Measurements from ENCODE around the gene KIF5A.

KIF5A gene

DNA sequence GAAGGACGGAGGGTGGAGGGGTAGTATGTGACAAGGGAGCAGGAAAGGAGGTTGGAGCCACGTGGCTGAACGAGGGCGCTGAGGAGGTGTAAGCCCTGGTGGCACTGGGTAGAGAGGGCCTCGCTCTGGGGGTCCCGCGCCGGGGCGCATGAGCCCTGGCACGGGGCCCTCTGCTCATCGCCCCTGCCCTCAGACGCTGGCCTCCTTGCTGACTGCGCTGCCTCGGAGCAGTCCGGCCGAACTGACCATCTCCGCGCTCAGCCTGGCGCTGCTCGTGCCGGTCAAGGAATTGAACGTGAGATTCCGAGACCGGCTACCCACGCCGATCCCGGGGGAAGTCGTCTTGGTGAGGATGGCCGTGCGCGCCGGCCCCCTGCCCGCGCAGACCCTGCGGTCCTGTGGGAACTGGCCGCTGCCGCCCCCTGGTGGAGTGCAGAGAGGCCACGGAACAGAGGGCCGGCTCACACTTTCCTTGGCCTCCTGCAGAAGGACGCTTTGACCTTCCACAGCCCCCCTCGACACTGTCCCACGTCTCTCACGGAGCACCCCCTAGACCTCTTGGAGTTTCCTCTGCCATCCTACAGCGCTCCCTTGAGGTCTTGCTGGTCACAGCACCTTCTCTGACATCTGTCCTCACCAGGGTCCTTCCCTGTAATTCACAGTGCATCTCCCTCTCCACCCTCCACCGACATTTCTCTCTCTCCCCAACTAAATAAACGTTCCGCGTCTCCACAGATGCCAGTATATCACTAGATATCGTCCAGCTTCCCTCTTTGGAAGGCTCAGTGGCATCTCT, 71.9 kb downstream of the KIF5A start:
- peak; percentile 51 to 79 (median 62) for DNase-seq

DNA sequence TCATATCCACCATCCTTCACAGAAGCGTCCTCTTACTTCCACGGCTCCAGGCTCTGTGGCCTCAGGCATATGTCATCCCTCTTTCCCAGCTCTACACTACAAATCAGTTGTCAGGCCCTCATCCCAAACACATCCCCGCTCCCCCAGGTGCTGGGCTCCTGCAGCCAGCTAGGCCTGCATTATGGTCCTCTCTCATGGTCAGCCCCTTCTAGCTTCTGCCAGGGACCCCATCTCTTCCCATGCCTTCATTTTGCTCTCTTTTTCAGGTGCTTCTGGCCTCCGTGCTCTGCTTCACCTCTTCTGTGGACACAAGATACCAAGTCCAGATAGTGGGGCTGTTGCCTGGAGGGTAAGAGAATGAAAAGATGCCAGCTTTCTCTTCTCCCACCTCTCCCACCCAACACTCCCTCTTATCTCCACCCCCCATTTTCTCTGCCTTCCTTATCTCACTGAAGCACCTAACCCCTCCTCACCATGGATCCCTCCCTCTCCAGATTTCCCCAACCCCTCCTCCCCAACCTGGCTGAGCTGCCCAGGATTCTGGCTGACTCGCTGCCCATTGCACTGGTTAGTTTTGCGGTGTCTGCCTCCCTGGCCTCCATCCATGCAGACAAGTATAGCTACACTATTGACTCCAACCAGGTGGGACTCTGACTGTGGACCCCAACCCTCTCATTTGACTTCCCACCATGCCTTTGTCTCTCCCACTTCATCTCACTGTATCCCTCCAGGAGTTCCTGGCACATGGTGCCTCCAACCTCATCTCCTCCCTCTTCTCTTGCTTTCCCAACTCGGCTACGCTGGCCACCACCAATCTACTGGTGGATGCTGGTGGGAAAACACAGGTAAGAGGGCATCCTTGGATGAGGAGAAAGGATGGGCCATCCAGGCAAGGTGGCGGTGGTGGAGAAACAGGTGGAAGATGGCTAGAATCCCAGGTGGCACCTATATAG, 72.7 kb downstream of the KIF5A start:
- no peak for DNase-seq

DNA sequence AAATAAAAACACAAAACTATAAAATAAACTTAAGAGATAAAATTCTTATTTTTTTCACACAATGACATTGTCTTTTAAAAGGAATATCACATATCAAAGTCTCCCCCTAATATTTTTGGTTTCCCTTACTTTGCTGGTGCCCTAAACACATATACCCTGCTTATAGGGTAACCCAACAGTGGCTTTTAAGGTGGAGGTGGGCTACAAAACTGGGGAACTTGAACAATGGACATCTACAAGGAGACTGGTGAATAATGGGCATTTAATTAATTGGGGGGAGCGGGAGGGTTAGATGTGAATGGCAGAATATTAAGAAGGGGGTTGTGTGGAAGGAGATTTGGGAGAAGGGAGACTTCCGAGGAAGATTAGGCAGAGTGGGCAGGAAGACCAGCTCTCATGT, 73.5 kb downstream of the KIF5A start:
- no peak for DNase-seq

DNA sequence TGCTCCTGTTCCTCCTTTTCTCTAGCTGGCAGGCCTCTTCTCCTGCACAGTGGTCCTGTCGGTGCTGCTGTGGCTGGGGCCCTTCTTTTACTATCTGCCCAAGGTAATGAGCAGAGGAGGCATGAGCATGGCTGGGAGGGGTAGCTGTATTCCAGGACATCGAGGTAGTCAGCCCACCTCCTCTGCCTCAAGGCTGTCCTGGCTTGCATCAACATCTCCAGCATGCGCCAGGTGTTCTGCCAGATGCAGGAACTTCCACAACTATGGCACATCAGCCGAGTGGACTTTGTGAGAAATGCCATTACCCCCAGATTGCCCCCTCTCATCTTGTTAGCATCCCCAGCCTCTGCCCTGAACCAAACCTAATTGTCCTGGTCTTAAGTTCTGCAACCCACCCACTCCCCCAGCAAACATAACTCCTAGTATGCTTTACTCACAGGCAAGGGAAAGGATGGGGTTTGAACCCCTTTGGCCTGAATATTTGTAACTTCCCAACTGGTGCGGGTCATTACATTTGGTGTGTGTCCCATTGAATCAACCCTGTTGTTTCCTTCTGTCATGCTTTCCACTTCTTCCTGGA, 74.1 kb downstream of the KIF5A start:
- DNase-seq = peak in 1 of 4 experiments; percentile 17

DNA sequence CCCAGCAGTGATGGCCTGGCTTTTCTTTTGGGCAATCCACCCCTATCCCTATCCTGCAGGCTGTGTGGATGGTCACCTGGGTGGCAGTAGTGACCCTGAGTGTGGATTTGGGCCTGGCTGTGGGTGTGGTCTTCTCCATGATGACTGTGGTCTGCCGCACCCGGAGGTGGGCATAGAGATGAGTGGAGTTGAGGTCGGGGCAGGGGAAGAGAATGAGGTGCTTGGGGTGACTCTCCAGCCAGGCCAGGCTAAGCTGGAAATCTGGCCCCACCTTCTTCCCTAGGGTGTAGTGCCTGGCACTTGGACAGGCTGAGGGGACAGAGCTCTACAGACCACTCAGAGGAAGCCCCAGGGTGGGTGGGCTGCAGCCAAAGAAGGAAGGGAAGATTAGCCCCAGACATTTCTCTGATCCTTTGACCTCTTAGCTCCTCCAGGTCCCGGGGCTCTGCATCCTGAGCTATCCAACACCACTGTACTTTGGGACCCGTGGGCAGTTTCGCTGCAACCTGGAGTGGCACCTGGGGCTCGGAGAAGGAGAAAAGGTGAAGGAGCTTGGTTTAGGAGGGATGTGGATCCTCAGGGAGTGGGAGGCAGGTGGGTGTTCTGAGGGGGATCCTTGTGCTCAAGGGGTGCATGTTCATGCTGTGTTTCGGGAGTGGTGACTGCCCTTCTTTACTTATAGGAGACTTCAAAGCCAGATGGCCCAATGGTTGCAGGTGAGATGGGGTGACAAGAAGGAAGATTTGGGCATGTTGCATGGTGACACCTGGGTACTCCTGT, 74.8 kb downstream of the KIF5A start:
- DNase-seq = peak in 1 of 4 experiments; percentile 0

DNA sequence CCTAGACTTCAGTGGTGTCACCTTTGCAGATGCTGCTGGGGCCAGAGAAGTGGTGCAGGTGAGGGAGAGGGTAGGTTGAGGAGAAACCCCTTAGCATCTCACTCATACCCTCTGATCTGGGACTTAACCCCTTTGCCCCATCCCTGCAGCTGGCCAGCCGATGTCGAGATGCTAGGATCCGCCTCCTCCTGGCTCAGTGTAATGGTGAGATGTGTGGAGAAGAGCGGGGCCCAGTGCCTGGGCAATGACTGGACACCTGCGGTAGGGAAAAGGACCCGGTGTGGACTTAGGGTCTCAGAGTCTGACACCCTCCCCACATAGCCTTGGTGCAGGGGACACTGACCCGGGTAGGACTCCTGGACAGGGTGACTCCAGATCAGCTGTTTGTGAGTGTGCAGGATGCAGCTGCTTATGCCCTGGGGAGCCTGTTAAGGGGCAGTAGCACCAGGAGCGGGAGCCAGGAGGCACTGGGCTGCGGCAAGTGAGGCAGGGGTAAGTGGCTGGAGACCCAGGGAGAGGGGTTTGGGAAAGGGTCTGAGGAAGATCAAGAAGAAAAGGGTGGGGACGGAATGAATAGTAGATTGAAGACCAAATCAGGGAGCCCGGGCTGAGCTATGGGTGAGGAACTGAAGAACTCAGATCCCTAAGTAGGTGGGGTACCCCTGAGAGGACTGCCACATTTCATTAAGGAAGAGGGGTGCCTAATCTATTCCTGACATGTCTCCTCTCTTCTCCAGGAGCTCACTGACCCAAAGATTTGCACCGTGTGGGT, 75.6 kb downstream of the KIF5A start:
- DNase-seq = peak in 1 of 4 experiments; percentile 2

DNA sequence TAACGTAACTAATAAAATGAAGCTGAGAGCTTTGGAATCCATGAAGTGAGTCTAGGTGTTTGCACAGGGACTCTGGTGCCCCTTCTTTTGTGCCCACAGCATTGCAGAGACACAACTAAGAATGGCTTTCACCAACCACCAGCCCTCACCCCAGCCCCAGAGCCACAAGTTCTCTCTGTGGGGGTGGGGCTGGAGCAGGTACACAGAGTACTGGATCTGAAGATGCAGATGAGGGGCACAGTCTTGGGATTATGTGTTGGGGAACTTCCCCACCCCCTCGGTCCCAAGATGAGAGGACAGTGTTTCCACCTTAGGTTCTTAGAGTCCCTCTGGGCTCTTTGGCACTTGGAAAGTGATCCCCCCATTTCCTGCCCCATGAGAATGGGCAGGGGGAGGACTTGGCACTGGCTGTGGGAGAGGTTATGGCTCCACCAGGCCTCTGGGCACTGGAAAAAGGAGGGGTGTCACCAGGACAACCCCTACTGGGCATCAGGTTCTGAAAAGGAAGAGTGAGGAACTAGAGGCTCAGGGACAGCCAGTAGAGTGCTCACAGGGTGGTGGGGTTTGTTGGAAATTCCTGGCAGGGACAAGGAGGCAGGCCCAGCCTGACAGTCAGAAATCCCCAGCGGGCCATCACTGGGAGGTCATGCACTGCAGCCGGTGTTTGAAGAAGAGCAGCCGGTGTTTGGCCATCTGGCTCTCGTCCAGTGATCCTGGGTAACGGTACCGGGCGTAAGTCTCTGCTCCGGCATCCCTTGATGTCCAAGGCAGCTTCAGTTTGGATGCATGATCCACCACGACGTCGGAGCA, 76.5 kb downstream of the KIF5A start:
- DNase-seq = peak in 1 of 4 experiments; percentile 3

DNA sequence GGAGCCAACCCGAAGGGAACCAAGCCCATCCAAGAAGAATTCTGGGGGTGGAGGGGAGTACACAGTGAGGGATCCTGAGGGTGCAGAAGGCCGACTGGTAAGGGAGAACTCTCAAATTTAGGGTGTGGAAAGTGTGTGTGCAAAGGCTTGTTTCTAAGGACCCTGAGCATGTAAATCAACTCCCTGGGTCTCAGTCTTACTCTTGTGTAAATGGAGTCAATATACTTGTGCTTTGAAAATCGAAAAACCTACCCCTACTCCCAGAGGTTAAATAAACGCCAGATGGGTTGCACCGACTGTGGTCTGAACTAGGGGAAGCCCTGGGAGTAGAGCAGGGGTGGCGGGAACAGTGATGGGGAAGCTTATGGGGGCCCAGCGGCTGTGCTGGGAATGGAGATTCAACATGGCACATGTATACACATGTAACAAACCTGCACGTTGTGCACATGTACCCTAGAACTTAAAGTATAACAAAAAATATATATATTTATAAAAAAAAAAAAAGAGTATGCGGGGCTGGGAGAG, 77.1 kb downstream of the KIF5A start:
- DNase-seq = no peak

DNA sequence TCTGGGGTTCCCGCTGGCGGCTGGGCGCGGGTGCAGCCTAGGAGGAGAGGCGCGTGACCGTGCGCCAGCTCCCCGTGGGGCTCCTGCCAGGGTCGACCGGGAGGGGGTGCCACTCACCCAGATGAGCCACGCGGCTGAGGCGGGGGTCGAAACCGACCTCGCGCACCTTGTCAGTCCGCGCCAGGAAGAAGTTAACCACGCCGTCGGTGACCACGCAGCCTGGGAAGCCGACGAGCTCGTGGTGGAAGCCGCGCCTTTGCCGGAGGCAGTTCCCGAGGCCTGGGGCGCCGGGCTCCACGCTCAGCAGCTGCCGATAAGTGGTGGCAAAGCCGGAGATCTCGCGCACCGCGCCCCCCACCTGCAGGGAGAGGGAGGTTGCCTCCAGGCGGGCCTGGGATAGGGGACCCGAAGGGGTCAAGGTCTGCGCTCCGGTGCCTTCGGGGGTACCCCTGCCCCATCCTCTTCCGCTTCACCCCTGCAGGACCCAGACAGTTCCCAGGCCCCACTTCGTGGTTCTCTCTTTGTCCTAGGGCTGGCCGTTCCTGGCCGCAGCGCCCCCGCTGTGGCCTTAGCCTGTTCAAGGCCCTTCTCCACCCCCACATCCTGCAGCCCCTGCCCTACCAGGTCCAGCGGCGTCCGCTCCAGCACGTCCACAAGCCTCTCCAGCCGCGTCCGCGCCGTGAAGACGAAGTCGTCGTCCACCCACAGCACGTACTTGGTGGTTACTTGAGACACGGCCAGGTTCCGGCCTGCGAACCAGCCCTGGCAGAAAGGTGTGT, 77.8 kb downstream of the KIF5A start:
- DNase-seq = peak; percentile 14 to 63 (median 34)

DNA sequence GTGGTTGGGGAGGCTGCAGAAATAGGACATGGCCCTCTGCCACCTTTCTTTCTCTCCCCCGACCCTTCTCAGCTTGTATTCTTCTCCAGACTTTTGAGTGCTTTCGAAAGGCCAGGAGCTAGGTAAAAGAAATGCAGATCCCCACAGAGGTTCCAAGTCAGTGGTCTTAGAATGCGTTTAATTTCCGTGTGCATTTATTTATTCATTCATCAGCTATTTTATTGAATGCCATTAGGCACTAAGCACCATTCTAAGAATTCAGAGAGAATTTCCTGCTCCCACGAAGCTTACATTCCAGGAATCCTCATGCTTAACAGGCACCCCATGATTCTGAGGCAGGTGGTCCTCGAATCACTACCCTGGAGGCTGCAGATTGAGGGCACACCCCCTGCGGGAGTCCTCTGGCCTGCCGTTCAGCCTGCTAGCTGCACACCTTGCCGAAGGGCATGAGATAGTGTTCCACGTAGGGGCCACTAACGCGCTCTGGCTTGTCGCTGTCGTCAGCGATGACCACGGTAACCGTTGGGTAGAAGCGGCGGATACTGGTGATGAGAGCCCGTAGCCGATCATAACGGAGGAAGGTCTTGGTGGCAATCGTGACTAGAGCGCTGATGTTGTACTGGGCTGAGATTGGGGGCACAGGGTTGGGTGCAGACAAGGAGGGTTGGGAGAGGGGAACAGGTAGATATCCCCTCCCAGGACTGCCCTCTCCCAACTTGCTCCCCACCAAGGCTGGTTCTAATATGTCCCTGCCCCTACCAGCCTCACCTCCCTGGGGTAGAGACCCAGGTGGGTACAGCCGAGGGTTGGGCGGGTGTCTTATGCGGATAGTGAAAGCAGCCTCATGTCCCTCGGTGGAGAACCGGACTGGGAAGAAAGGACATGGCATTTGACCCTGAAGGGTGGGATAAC, 78.7 kb downstream of the KIF5A start:
- no peak for DNase-seq

DNA sequence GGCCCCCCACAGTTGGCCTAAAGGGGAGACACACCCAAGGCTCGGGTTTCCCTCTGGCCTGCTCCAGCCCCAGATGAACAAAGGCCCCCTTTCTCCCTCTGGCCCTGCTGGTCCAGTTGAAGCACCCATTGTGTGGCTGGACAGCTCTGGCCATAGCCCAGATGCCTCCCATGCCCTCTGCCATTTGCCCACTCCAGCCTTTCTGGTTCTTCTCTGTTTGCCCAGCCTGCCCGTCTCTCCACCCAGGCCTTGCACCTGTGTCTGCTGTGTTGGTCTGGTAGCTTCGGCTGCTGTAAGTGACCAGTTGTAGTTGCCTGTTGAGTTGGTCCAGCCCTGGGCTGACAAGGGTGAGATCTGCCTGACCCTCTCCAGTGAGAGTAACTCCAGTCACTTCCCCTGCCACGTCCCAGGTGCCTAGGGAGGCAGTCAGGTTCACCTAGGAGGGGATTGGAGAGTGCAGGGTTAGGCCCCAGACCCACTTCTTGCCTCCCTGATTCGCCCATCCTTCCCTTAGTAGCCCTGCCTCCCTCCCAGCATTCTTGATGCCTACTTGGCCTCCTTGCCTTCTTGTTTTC, 80.1 kb downstream of the KIF5A start:
- no peak for DNase-seq

DNA sequence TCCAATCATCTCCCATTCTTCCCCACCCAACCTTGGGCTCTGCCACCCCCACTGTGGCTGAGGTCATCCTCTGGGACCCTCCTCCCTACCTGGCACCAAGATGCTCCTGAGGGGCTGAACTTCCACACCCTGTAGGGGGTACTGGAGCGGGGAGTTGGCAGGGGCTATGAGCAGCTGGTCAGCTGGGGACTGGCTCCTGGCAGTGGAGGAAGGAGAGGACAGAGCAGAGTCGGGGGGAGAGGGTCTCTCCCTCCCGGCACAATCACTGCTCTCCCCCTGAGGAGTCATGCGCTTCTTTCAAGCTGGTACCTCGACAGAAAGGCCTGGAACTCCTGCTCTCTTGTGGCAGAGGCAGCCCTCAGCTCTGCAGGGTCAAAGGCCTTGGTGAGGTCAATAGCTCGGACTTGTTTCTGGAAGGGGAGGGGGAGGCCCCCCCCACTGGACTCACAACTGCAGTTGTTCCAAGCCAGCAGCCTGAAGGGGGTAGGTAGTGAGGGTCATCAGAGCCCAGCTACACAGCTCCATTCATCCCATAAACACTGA, 81.1 kb downstream of the KIF5A start:
- no peak for DNase-seq

DNA sequence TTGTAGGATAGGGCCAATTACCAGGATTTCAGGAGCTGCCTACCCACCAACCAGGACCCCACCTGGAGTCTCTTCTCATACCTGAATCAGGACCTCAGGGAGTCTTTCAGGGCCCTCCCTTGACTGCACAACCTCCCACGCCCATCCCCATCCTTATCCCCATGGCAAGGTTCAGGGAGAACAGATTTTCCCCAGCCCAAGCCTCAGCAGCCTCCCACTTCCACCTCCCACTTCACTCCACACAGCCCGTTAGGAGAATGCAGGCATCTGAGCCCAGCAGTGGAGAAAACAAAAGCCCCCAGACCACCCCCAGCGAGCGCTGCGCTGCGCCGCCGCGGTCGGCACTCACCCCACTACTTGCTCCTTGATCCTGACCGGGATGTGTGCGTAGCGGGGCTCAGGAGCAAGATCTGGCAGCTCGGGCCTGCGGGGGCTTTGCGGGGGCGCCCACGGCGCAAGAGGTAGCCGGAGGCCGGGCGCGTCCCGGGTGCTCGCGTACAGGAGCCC, 81.8 kb downstream of the KIF5A start:
- DNase-seq = no peak

DNA sequence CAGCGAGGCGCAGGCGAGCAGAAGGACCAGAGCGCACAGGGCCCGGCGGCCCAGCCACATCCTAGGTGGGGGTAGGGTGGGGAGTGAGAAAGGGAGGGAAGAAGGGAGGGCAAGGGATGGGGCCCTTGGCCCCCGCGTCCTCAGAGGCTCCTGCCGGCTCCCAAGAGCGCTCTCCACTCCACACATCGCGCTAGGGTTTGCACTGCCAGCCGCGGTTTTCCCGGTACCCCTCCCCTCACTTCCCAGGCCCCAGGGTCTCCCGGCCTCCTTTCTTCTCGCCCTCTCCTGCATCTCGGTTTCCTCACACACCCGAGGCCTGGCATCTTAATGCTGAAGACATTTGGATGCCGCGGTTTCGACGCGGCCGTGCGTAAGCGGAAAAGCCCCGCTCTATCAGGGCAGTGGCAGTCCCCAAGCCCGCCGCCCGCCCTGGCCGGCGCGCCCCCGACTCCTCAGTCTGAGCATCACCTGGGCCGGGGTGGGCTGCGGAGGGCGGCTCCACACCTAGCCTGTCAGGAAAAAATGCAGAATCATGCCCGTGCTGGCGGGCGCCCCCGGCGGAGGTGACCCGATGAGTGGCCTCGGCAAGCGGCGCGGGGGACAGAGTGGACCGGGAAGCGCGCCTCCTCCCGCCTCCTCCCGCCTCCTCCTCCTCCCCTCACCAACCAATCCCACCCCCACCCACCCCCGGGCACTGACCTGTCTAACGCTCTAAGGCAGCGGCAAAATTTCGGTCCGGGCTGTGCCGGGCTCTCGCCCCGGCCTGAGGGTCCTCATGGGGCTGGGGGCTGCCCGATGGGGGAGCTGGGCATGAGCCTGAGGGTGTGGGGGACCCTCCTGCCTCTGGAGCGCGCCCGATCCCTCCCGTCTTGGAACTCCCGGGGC, 82.5 kb downstream of the KIF5A start:
- peak in 1 of 4 experiments; percentile 21 for DNase-seq

DNA sequence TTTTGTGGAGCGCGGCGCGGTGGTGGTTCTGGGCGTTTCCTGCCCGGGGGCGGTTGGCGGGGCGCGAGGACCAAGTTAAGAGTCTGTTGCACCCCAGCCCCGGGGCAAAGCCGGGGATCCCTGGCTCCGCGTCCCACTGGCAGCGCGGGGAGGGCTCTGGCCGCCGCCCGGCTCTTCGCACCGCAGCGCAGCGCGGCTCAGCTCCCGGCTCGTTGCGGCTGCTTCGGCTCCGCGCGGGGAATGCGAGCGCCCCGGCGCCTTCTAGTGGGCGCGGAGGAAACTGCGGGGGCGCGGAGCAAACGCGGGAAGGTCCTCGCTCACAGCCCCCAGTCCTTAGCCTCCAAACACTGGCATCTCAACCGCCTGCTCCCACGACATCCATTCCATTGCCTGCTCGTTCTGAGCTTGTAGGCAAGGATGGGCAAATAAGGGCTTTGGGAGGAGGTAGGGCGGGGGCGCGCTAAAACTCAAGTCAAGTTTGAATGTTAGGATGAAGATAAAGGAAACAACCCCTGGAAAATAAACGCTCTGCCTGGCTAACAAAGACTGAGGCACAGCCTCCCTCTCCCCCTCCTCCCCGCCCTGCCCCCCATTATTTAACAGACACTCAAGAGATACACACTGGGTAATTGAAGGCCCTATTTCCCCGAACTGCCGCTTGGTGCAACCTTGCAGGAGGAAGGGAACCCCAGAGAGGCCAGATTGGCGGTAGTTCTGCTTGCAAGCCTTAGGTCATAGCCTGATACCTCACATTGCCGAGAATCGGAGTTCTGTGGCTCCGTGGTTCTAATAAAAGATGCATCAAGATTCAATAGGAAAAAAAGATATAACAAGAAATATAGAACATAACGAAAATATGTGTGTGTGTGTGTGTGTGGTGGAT, 83.4 kb downstream of the KIF5A start, which contains the start of gene B4GALNT1:
Gene B4GALNT1 (minus strand): TSS at position 244 of the 883 bp plus-strand sequence. CDS start 1,069 bp downstream, outside the sequence.
- peak; percentile 54 to 84 (median 70) for DNase-seq
